Breast epithelium (tissue), 3 donors: ENCODE results near the gene RANBP17.

Source experiments
- CTCF ChIP-seq, 3 donors: fragments of 450-650 bp; IDR thresholded peaks; one replicate each; pipeline ENCODE4 v1.5.1; 2016 to 2017; ENCODE audit warnings: antibody characterized with exemption in 3 of 3, mild to moderate bottlenecking in 3 of 3, moderate library complexity in 3 of 3
- POLR2A ChIP-seq: fragments of 450-650 bp; IDR thresholded peaks from one replicate; pipeline ENCODE4 v1.6.1; 2016; ENCODE audit warnings: antibody characterized with exemption, mild to moderate bottlenecking, moderate library complexity

- TF ChIP-seq CTCF (IDR thresholded peaks at IDR 0.05) (no peak), POLR2A (no peak)
Measured at GRCh38 chr5:171270136-171270535, 408.3 kb downstream of the RANBP17 start.
